Nephron progenitor cell (in vitro differentiated cells): ENCODE data around the gene SULT6B1.
"Not testable (repeated sequence)": the region's sequence is repeated elsewhere in the genome, so short reads cannot be mapped to it uniquely, and the experiment has no call there.

Source experiments
- DNase-seq: peaks from one replicate; pipeline ENCODE4 v3.0.0; 2021
- H3K27ac Mint-ChIP-seq: 2 replicates; pipeline ENCODE4 v1.8.0; 2021; ENCODE audit warnings: mild to moderate bottlenecking, moderate library complexity, mixed read lengths
- H3K27me3 Mint-ChIP-seq: 2 replicates; pipeline ENCODE4 v1.8.0; 2021; ENCODE audit warnings: mild to moderate bottlenecking, low read depth, mixed read lengths; ENCODE audit not compliant: poor library complexity
- H3K36me3 Mint-ChIP-seq: 2 replicates; pipeline ENCODE4 v1.8.0; 2021; ENCODE audit warnings: low read depth, mixed read lengths
- H3K4me1 Mint-ChIP-seq: 2 replicates; pipeline ENCODE4 v1.8.0; 2021; ENCODE audit warnings: mixed read lengths
- H3K4me3 Mint-ChIP-seq: 2 replicates; pipeline ENCODE4 v1.8.0; 2021; ENCODE audit warnings: mild to moderate bottlenecking, moderate library complexity, mixed read lengths
- H3K9me3 Mint-ChIP-seq: 2 replicates; pipeline ENCODE4 v1.8.0; 2021; ENCODE audit warnings: mild to moderate bottlenecking, moderate library complexity, mixed read lengths
- TF ChIP-seq, protein P1 (sequence below): fragments of 200-600 bp; sonication (generic); IDR thresholded peaks from 2 replicates; pipeline ENCODE4 v1.5.0; 2021; ENCODE audit warnings: antibody characterized with exemption

Gene SULT6B1

DNA sequence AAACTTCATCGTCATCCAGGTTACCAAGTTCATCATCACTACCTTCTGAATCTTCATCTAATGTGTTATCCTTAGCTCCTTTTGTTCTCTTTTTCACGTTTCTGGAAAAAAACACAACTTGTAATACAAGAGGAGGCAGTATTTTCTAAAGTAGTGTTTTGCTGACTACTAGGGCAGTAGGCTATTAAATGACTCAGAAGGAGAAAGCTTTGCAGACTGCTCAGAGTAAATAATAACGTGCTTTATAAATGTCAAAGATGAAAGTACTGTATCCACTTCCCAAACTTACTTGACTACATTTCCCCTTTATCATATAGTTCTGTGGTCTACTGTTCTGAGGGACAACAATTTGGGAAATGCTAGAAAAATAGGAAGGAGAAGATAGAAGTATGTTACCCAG is 23.5 kb upstream of the SULT6B1 start:
- Mint-ChIP-seq H3K27ac (no peak overlapping the region), H3K36me3 (peaks cover 78% of the 10 kb centered on the region), H3K9me3 (peaks cover 30% of the 10 kb centered on the region), H3K27me3 (peaks cover 3% of the 10 kb centered on the region), H3K4me3 (no peak overlapping the region), H3K4me1 (no peaks in the 10 kb centered on the region)
- no peak for DNase-seq
- TF ChIP-seq, protein P1, sequence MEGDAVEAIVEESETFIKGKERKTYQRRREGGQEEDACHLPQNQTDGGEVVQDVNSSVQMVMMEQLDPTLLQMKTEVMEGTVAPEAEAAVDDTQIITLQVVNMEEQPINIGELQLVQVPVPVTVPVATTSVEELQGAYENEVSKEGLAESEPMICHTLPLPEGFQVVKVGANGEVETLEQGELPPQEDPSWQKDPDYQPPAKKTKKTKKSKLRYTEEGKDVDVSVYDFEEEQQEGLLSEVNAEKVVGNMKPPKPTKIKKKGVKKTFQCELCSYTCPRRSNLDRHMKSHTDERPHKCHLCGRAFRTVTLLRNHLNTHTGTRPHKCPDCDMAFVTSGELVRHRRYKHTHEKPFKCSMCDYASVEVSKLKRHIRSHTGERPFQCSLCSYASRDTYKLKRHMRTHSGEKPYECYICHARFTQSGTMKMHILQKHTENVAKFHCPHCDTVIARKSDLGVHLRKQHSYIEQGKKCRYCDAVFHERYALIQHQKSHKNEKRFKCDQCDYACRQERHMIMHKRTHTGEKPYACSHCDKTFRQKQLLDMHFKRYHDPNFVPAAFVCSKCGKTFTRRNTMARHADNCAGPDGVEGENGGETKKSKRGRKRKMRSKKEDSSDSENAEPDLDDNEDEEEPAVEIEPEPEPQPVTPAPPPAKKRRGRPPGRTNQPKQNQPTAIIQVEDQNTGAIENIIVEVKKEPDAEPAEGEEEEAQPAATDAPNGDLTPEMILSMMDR: no peak

DNA sequence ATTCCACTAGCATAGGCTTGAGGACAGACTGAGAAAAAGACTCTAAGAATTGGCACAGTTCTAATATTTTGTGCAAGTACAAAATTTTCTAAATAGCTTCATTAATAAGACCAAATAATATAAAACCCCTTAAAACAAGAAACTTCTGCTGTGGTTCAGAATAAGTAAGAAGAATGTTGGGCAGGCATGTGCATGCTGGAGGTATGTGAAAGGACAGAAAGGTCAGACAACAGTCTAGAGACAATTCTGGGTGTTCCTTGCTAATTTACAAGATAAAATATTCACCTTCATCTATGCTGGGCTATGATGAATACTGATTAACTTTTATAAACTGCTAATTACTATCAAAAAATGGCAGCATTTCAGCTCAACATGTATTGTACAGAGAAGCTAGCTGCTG is 22.7 kb upstream of the SULT6B1 start:
- Mint-ChIP-seq H3K27ac (no peak overlapping the region), H3K4me3 (no peak overlapping the region), H3K4me1 (no peaks in the 10 kb centered on the region), H3K36me3 (peaks cover 78% of the 10 kb centered on the region), H3K27me3 (peaks cover 3% of the 10 kb centered on the region), H3K9me3 (peaks cover 34% of the 10 kb centered on the region)
- TF ChIP-seq, protein P1: no peak
- no peak for DNase-seq

DNA sequence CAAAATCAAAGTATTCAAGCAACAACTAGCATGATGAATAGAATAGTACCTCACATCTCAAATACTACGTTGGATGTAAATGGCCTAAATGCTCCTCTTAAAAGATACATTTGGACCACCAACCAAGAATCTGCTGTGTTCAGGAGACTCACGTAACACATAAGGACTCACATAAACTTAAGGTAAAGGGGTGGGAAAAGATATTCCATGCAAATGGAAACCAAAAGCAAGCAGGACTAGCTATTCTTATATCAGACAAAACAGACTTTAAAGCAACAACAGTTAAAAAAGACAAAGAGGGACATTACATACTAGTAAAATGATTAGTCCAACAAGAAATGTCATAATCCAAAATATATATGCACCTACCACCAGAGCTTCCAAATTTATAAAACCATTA is 18.3 kb upstream of the SULT6B1 start:
- H3K27ac Mint-ChIP-seq, H3K4me1 Mint-ChIP-seq, H3K4me3 Mint-ChIP-seq, H3K27me3 Mint-ChIP-seq, DNase-seq: not testable (repeated sequence)
- Mint-ChIP-seq H3K36me3 (peaks cover 99% of the 10 kb centered on the region), H3K9me3 (peaks cover 55% of the 10 kb centered on the region)

DNA sequence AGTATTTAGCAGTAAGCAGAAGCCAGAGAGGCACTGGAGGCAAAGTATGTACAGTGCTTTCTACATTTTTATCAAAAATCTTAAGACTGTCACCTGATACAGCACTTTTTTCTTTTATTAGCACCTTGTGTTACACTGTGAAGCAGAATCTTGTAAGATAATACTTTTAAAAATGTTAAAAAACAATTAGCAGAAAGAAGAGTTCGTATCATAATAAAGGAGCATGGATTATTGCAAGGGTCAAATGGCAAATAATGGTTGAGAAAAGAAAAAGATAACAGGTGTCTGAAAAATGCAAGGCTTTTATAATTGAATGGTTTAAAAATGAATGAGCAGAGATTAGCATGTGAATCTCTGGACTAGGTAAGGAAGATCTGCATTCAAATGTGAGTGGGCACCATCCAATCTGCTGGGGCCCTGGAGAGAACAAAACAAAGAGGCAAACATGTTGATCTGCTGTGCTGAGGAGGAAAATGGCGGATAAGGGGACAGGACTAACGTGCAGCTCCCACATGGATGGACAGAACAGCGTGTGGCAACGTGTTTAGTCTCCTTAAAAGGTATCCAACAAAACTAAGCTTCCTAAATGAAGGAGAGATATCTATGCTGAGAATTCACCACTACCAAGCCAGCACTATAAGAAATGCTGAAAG is 17.3 kb upstream of the SULT6B1 start:
- Mint-ChIP-seq H3K4me1 (no peaks in the 10 kb centered on the region), H3K27ac (no peak overlapping the region), H3K36me3 (peaks cover 97% of the 10 kb centered on the region), H3K9me3 (peaks cover 55% of the 10 kb centered on the region), H3K4me3 (no peak overlapping the region), H3K27me3 (peaks cover 3% of the 10 kb centered on the region)
- TF ChIP-seq, protein P1: no peak
- no peak for DNase-seq

DNA sequence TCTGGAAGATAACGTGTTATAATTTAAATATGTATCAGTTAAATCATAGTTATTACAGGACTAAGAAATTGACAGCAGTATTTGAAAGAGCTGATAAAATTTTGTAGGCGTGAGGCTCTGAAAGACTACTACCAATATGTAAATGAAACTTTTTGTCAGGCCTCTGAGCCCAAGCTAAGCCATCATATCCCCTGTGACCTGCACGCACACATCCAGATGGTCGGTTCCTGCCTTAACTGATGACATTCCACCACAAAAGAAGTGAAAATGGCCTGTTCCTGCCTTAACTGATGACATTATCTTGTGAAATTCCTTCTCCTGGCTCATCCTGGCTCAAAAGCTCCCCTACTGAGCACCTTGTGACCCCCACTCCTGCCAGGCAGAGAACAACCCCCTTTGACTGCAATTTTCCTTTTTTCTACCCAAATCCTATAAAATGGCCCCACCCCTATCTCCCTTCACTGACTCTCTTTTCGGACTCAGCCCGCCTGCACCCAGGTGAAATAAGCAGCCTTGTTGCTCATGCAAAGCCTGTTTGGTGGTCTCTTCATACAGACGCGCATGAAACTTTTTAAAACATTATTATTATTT is 16.7 kb upstream of the SULT6B1 start:
- H3K27me3 Mint-ChIP-seq, H3K4me1 Mint-ChIP-seq, DNase-seq, H3K4me3 Mint-ChIP-seq: not testable (repeated sequence)
- H3K36me3 Mint-ChIP-seq: peaks cover 95% of the 10 kb centered on the region
- H3K9me3 Mint-ChIP-seq: peaks cover 55% of the 10 kb centered on the region
- H3K27ac Mint-ChIP-seq: peak overlapping the region; percentile 30

DNA sequence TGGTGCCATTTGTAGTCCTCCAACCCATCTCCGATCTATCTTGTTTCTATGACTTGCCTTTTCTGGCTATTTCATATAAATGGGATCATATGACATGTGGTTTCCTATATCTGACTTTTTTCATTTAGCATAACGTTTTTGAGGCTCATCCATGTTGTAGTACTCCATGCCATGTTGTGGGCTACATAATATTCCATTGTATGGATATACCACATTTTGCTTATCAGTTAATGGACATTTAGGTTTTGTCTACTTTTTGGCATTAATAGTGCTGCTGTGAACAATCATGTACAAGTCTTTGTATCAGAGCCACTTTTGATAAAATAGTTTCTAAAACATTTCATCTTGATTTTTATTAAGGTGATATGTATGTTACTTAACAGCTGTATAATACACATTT is 15.2 kb upstream of the SULT6B1 start:
- Mint-ChIP-seq H3K27me3 (peaks cover 1% of the 10 kb centered on the region), H3K36me3 (peaks cover 81% of the 10 kb centered on the region), H3K4me3 (no peak overlapping the region), H3K4me1 (no peaks in the 10 kb centered on the region), H3K9me3 (peaks cover 43% of the 10 kb centered on the region), H3K27ac (no peak overlapping the region)
- TF ChIP-seq, protein P1: no peak
- no peak for DNase-seq

DNA sequence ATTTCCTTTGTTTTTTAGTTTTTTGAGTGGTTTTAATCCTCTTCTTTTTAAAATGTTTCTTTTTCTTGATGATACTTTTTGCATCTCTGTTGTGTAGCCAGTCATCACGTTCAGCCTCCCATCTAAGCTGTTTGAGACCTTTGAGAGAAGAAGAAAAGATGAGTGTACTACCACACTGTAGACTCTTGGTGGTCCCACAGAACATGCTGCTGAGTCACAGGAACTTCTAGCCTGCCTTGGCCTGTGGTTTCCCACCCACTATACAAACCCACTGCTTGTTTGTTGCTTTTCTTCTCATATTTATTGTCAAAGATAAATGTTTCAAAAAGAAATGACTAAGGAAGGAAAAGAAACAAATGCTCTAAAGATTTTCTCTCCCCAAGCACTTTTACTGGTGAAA is 13.3 kb upstream of the SULT6B1 start:
- H3K27me3 Mint-ChIP-seq: no peaks in the 10 kb centered on the region
- DNase-seq: no peak
- TF ChIP-seq, protein P1: no peak
- no peak overlapping the region for H3K4me3 Mint-ChIP-seq
- H3K4me1 Mint-ChIP-seq: no peaks in the 10 kb centered on the region
- H3K27ac Mint-ChIP-seq: no peak overlapping the region
- H3K36me3 Mint-ChIP-seq: peaks cover 61% of the 10 kb centered on the region
- peaks cover 23% of the 10 kb centered on the region for H3K9me3 Mint-ChIP-seq
